Measurements from ENCODE around the gene SUCLA2.
A peak's percentile ranks its signal among the peaks of the same experiment; 100 is the strongest.

Gene SUCLA2

GRCh38 chr13:48012668-48013067, 11.6 kb upstream of the SUCLA2 start:
- Histone ChIP-seq H3K27me3 (ENCODE audit: insufficient read depth, poor library complexity, severe bottlenecking) (no peaks in the 10 kb centered on the region), H3K27ac (replicated peaks) (no peak overlapping the region), H3K4me3 (replicated peaks; ENCODE audit: insufficient read depth, low read length) (no peak overlapping the region)
- TF ChIP-seq CTCF (IDR thresholded peaks at IDR 0.05; ENCODE audit: insufficient read depth, low read length), result no peak
- no peak for TF ChIP-seq GABPA (IDR thresholded peaks at IDR 0.05; ENCODE audit: low read depth)
- no peak for TF ChIP-seq POLR2AphosphoS5 (IDR thresholded peaks at IDR 0.05; ENCODE audit: low read depth)
- no peak for TF ChIP-seq REST (IDR thresholded peaks at IDR 0.05; ENCODE audit: insufficient replicate concordance, low read depth)
- no peak for TF ChIP-seq SPI1 (IDR thresholded peaks at IDR 0.05; ENCODE audit: borderline replicate concordance, low read depth)
- no peak for DNase-seq (ENCODE audit: low read depth in 1 of 2, low spot score in 1 of 2)

- no peaks in the 10 kb centered on the region for H3K27me3 ChIP-seq (ENCODE audit: insufficient read depth, poor library complexity, severe bottlenecking)
- DNase-seq (ENCODE audit: low read depth in 1 of 2, low spot score in 1 of 2), result no peak
- no peak overlapping the region for H3K27ac ChIP-seq (replicated peaks)
- H3K4me3 ChIP-seq (replicated peaks; ENCODE audit: insufficient read depth, low read length), result no peak overlapping the region
- TF ChIP-seq CTCF (IDR thresholded peaks at IDR 0.05; ENCODE audit: insufficient read depth, low read length) (no peak), REST (IDR thresholded peaks at IDR 0.05; ENCODE audit: insufficient replicate concordance, low read depth) (no peak), GABPA (IDR thresholded peaks at IDR 0.05; ENCODE audit: low read depth) (no peak), SPI1 (IDR thresholded peaks at IDR 0.05; ENCODE audit: borderline replicate concordance, low read depth) (no peak), POLR2AphosphoS5 (IDR thresholded peaks at IDR 0.05; ENCODE audit: low read depth) (no peak)
Measured at GRCh38 chr13:48010698-48011097, 9.6 kb upstream of the SUCLA2 start.

GRCh38 chr13:48009284-48009683, 8.2 kb upstream of the SUCLA2 start:
- H3K27ac ChIP-seq (replicated peaks), result no peak overlapping the region
- DNase-seq (ENCODE audit: low read depth in 1 of 2, low spot score in 1 of 2), result peak in 1 of 2 experiments; percentile 66
- no peaks in the 10 kb centered on the region for H3K27me3 ChIP-seq (ENCODE audit: insufficient read depth, poor library complexity, severe bottlenecking)
- TF ChIP-seq SPI1 (IDR thresholded peaks at IDR 0.05; ENCODE audit: borderline replicate concordance, low read depth), result peak; percentile 95
- TF ChIP-seq GABPA (IDR thresholded peaks at IDR 0.05; ENCODE audit: low read depth), result no peak
- no peak overlapping the region for H3K4me3 ChIP-seq (replicated peaks; ENCODE audit: insufficient read depth, low read length)

- DNase-seq (ENCODE audit: low read depth in 1 of 2, low spot score in 1 of 2), result no peak
- H3K27ac ChIP-seq (replicated peaks), result no peak overlapping the region
- H3K4me3 ChIP-seq (replicated peaks; ENCODE audit: insufficient read depth, low read length), result no peak overlapping the region
- H3K27me3 ChIP-seq (ENCODE audit: insufficient read depth, poor library complexity, severe bottlenecking), result no peaks in the 10 kb centered on the region
- TF ChIP-seq GABPA (IDR thresholded peaks at IDR 0.05; ENCODE audit: low read depth) (no peak), REST (IDR thresholded peaks at IDR 0.05; ENCODE audit: insufficient replicate concordance, low read depth) (no peak), SPI1 (IDR thresholded peaks at IDR 0.05; ENCODE audit: borderline replicate concordance, low read depth) (no peak), POLR2AphosphoS5 (IDR thresholded peaks at IDR 0.05; ENCODE audit: low read depth) (no peak), CTCF (IDR thresholded peaks at IDR 0.05; ENCODE audit: insufficient read depth, low read length) (no peak)
Measured at GRCh38 chr13:48006396-48006795, 5.3 kb upstream of the SUCLA2 start.

Data from HL-60 (cell line).